PFSK-1 (cell line): Measurements from ENCODE around the gene RUSC1.
A peak's percentile ranks its signal among the peaks of the same experiment; 100 is the strongest.

Experiments
- FOXP2 ChIP-seq: optimal IDR thresholded peaks from 2 replicates; pipeline ENCODE3; 2011; ENCODE audit warnings: borderline replicate concordance, control low read depth, inconsistent platforms; ENCODE audit not compliant: insufficient read depth; ENCODE audit errors: extremely low read length, extremely low read depth
- POLR2AphosphoS5 ChIP-seq: IDR thresholded peaks from 2 replicates; pipeline ENCODE4 v1.6.1; 2012; ENCODE audit warnings: low read depth, mild to moderate bottlenecking, control low read depth, low read length, moderate library complexity
- REST ChIP-seq, 2 experiments: IDR thresholded peaks; 2 replicates each; pipeline versions ENCODE4 v1.6.1 to v1.8.0; 2011 to 2012; ENCODE audit warnings: low read depth in 2 of 2, low read length in 2 of 2, control low read depth in 1 of 2, inconsistent platforms in 1 of 2, mild to moderate bottlenecking in 1 of 2, moderate library complexity in 1 of 2; ENCODE audit not compliant: insufficient read depth in 1 of 2
- SIN3A ChIP-seq: IDR thresholded peaks from 2 replicates; pipeline ENCODE4 v1.6.1; 2012; ENCODE audit warnings: mild to moderate bottlenecking, low read length, moderate library complexity, borderline replicate concordance; ENCODE audit not compliant: insufficient read depth
- TAF1 ChIP-seq: IDR thresholded peaks from 2 replicates; pipeline ENCODE4 v1.6.1; 2012; ENCODE audit warnings: low read length, control low read depth, borderline replicate concordance; ENCODE audit not compliant: insufficient read depth

The RUSC1 gene

GRCh38 chr1:155321639-155322503 is 1.2 kb downstream of the RUSC1 start:
- no peak for TF ChIP-seq SIN3A

DNA sequence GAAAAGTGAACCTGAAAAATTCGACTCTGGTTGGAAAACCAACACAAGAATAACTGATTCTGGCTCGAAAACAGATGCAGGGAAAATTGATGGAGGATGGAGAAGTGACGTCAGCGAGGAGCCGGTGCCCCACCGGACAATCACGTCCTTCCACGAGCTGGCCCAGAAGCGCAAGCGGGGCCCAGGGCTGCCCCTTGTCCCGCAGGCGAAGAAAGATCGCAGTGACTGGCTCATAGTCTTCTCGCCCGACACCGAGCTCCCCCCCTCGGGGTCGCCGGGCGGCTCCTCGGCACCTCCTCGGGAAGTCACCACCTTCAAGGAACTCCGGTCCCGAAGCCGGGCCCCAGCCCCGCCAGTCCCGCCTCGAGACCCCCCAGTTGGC is 1.9 kb downstream of the RUSC1 start:
- TF ChIP-seq POLR2AphosphoS5 (no peak), REST (IDR thresholded peaks at IDR 0.05; ENCODE audit: insufficient read depth in 1 of 2, low read depth in 2 of 2, low read length in 2 of 2) (no peak), TAF1 (no peak), FOXP2 (no peak), SIN3A (no peak)

GRCh38 chr1:155322953-155323728 is 2.4 kb downstream of the RUSC1 start:
- TF ChIP-seq REST (IDR thresholded peaks at IDR 0.05; ENCODE audit: insufficient read depth in 1 of 2, low read depth in 2 of 2, low read length in 2 of 2) (0 out of 4 replicates have a peak, but pooled peaks of 1 of the 2 experiments have one; percentile 12), TAF1 (0 out of 2 replicates have a peak, but pooled peaks have one; percentile 12), SIN3A (peak; percentile 8; the same call in 1 of the 2 replicates), POLR2AphosphoS5 (peak; percentile 63; the same call in 1 of the 2 replicates), FOXP2 (no peak)

- TF ChIP-seq POLR2AphosphoS5 (no peak), REST (IDR thresholded peaks at IDR 0.05; ENCODE audit: insufficient read depth in 1 of 2, low read depth in 2 of 2, low read length in 2 of 2) (no peak), SIN3A (no peak), TAF1 (0 out of 2 replicates have a peak, but pooled peaks have one; percentile 31), FOXP2 (no peak)
These were observed 3.0 kb downstream of the RUSC1 start for GRCh38 chr1:155323729-155324036.

DNA sequence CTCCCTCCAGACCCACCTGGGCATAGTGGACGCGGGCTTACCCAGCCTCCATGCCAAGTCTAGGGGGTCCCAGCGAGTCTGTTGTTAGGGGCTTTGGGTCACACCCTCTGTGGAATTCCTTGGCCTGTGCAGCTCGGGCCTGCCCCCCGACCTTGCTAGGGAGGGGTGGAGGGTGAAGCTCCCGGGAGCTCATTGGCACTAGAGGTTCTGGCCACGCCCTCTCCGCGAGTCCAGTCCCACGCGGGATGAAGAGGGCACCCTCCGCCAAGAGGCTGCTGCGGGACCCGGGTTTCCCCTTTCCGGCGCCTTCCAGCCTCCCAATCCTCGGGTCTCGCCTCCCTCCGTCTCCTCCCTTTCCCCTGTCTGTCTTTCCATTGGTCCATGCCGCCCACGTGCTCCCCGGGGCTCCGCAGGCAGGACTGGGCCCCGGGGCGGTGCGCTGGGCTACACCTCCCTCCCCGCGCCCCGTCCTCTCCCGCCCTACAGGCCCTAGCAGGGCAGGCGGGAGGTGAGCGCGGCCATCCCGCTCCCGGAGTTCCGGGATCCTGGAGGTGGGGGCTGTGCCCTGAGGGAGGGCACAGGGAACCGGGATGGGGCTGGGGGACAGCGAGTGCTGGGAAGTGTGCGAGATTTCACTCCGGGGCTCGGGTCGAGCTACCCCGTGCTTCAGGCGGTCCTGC is 3.5 kb downstream of the RUSC1 start:
- TF ChIP-seq SIN3A (0 out of 2 replicates have a peak, but pooled peaks have one; percentile 22), REST (IDR thresholded peaks at IDR 0.05; ENCODE audit: insufficient read depth in 1 of 2, low read depth in 2 of 2, low read length in 2 of 2) (no peak), POLR2AphosphoS5 (peak; percentile 57)
